Middle frontal gyrus (tissue), 1 donor: ENCODE results near the gene COQ4.

Experiments
- DNase-seq: peaks from one replicate; pipeline ENCODE4 v3.0.0-alpha.2; 2015; ENCODE audit warnings: low spot score; ENCODE audit errors: extremely low spot score

Gene COQ4

DNA sequence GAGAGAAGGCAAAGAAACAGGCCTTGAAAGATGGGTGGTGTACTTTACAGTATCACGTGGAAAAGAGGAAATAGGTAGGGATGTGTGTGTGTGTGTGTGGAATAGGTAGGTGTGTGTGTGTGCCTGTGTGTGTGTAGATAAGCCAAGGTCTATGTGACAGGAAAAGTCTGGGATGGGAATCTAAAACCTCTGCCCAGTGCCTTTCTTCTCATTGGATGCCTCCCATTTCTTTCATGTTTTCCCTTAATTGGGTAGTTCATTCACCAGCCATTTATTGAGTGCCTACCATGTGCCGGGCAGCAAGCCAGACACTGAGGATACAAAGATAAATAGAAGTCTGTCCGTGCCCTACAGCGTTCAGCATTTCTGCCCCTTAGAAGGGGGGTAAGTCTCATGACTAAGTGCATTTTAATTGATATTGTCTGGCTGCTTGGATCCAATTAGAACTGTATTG lies 49.6 kb downstream of the COQ4 start:
- no peak for DNase-seq

DNA sequence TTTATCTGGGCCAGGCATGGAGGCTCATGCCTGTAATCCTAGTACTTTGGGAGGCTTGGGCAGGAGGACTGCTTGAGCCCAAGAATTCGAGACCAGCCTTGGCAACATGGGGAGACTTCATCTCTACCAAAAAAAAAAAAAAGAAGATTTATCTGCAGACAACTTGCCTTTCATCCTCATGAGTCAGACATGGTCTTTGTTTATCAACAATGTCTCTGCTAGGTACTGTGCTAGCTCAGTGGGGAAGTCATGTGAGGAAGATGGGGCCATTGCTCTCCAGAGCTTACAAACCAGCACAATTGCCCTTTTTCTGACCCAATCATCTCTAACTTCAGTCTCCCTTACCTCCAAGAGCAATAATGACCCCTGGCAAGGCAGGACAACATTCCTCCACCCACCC lies 50.1 kb downstream of the COQ4 start:
- no peak for DNase-seq

DNA sequence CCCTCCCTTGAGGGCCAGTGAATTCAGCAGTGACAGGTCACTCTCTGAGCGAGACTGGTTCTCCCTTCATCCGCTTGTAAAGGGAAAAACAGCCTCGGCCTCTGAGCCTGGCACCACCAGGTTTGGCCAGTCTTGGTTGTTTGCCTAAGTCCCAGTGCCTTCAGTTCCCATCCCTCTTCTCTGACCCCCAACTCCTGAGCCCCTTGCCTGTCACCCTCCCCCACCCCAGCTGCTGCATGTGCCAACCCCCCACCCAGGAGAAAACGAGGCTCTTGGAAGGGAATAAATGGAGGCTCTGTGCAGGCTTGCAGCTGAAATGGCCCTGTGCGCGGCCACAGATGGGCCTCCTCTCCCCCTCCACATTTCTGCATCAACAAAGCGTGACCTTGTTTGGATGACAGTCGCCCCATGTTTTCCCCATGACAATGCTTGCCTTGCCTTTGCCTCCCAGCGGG lies 51.6 kb downstream of the COQ4 start:
- peak; percentile 76 for DNase-seq

DNA sequence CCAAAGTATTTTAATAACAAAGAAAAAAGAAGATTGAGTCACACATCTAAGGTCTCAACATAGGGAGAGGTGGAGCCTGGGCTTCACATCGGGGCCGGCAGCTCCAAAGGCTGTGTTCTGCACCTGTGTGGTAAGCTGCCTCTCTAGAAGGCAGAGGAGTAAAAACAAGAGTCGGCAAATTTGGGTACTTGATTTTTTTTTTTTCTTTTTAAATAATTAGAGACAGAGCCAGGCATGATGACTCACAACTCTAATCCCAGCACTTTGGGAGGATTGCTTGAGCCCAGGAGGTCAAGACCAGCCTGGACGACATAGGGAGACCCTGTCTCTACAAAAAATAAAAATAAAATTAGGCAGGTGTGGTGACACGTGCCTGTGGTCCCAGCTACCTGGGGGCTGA lies 53.2 kb downstream of the COQ4 start:
- no peak for DNase-seq

DNA sequence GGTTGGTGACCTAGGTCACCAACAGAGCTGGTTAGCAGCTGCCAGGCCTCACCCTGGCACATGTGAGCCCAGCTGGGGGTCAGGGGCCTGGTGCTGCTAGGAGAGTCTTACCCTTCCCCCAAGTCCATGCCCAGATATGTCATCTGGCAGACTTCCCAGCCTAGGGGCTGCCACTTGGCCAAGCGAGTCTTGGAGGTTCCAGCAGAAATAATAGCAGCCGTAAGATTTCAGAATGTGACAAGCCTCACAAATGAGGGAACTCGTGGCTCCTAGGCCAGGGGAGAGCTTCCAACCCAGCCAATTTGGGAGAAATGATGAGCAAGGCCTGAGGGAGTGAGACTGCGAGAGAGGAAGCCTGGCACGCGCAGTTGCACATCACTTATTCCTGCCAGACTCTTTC lies 59.6 kb downstream of the COQ4 start:
- DNase-seq, result no peak

DNA sequence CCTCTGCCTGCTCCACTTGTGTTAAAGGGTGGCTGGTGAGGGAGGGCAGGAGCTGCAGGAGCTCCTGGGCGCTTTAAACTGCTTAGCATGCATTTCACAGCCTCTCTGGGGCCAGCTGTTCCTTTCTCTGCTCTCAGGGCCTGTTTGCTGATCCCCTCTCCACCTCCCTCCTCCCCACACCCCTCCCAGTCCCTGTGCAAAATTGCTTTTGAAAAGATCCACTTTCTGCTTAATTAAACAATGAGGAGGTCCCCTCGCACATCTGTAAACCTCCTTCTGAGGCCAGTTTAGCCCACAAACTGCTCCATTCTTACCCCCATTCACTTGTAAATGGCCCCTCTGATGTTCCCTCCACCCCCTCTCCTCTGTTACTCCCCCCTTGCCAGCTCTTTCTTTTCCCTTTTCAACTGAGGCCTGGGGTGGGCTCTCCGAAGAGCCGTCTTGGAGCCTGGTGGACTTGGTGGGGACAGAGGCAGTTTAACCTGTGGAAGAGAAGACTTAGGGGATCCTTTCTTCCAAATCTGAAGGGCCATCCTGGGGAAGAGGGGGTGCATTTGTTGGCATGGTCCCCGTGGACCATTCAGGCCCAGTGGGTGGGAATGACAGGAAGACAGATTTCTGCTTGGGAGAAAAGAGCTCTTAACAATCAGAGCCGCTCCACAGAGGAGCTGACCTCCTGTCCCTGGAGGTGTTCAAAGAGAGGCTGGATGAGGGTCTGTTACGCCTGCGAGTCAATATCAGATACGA lies 60.5 kb downstream of the COQ4 start:
- no peak for DNase-seq
